Liver (tissue), 9 donors: ENCODE results near the gene SECTM1. TPM values are rescaled to one million over a fixed set of nuclear protein-coding genes. Genes with fewer than 3 reads are reported as not detected.

Experiments
- DNase-seq: peaks from one replicate; pipeline ENCODE4 v3.0.0-alpha.2; 2017; ENCODE audit warnings: low spot score
- H3K27ac ChIP-seq, 2 donors: one replicate each; pipeline ENCODE4 v1.7.0; 2013; ENCODE audit warnings: inconsistent platforms in 2 of 2, low read length in 2 of 2, control low read depth in 1 of 2, low read depth in 1 of 2, mild to moderate bottlenecking in 1 of 2
- H3K27me3 ChIP-seq, 4 donors: one replicate each; pipeline versions ENCODE4 v1.6.1 to v1.7.0; 2013; ENCODE audit warnings: low read length in 3 of 4, inconsistent platforms in 1 of 4, mild to moderate bottlenecking in 1 of 4, moderate library complexity in 1 of 4; ENCODE audit not compliant: control insufficient read depth in 4 of 4, insufficient read depth in 4 of 4
- H3K36me3 ChIP-seq, 4 donors: one replicate each; pipeline versions ENCODE4 v1.6.1 to v1.7.0; 2013; ENCODE audit warnings: low read length in 3 of 4, mild to moderate bottlenecking in 3 of 4, low read depth in 1 of 4, moderate library complexity in 1 of 4; ENCODE audit not compliant: control insufficient read depth in 4 of 4, insufficient read depth in 3 of 4
- H3K4me1 ChIP-seq, 4 donors: one replicate each; pipeline versions ENCODE4 v1.6.1 to v1.7.0; 2013; ENCODE audit warnings: low read length in 3 of 4, mild to moderate bottlenecking in 3 of 4, moderate library complexity in 1 of 4; ENCODE audit not compliant: control insufficient read depth in 4 of 4, insufficient read depth in 4 of 4
- H3K4me3 ChIP-seq, 3 donors: one replicate each; pipeline versions ENCODE4 v1.6.1 to v1.7.0; 2013; ENCODE audit warnings: low read length in 3 of 3, control low read depth in 1 of 3, low read depth in 1 of 3, mild to moderate bottlenecking in 1 of 3
- H3K9ac ChIP-seq, 2 donors: one replicate each; pipeline ENCODE4 v1.7.0; 2013; ENCODE audit warnings: low read length in 2 of 2, mild to moderate bottlenecking in 2 of 2, moderate library complexity in 2 of 2, control low read depth in 1 of 2, low read depth in 1 of 2
- H3K9me3 ChIP-seq, 4 donors: one replicate each; pipeline versions ENCODE4 v1.6.1 to v1.7.0; 2013; ENCODE audit warnings: low read length in 3 of 4; ENCODE audit not compliant: control insufficient read depth in 4 of 4
- ATF3 ChIP-seq: IDR thresholded peaks from 2 replicates; pipeline ENCODE4 v1.6.1; 2016; ENCODE audit warnings: antibody characterized with exemption
- CTCF ChIP-seq: fragments of 150-350 bp; IDR thresholded peaks from 2 replicates; pipeline ENCODE4 v1.5.1; 2017; ENCODE audit warnings: improper control_type of control experiment, low read depth, low read length; ENCODE audit not compliant: missing input control
- EGR1 ChIP-seq, 2 donors: IDR thresholded peaks; 2 replicates each; pipeline ENCODE4 v1.6.1; 2016 to 2018; ENCODE audit warnings: antibody characterized with exemption in 2 of 2, low read depth in 2 of 2
- FOXA1 ChIP-seq: IDR thresholded peaks from 2 replicates; pipeline ENCODE4 v1.6.1; 2016; ENCODE audit warnings: antibody characterized with exemption
- FOXA2 ChIP-seq: IDR thresholded peaks from 2 replicates; pipeline ENCODE4 v1.6.1; 2016; ENCODE audit warnings: antibody characterized with exemption
- GABPA ChIP-seq, 2 donors: IDR thresholded peaks in 1 of 2; conservative IDR thresholded peaks in 1 of 2; 2 replicates each; pipeline ENCODE4 v1.6.1; 2016; ENCODE audit warnings: antibody characterized with exemption in 2 of 2, mild to moderate bottlenecking in 1 of 2, moderate library complexity in 1 of 2
- HNF4A ChIP-seq, 2 donors: conservative IDR thresholded peaks; 2 replicates each; pipeline ENCODE4 v1.6.1; 2016; ENCODE audit warnings: antibody characterized with exemption in 2 of 2, mild to moderate bottlenecking in 2 of 2
- HNF4G ChIP-seq: IDR thresholded peaks from 2 replicates; pipeline ENCODE4 v1.6.1; 2016; ENCODE audit warnings: antibody characterized with exemption
- JUND ChIP-seq, 2 donors: IDR thresholded peaks; 2 replicates each; pipeline ENCODE4 v1.6.1; 2016; ENCODE audit warnings: antibody characterized with exemption in 2 of 2
- MAX ChIP-seq: IDR thresholded peaks from 2 replicates; pipeline ENCODE4 v1.6.1; 2016; ENCODE audit warnings: antibody characterized with exemption
- NR2F2 ChIP-seq: IDR thresholded peaks from 2 replicates; pipeline ENCODE4 v1.6.1; 2016; ENCODE audit warnings: antibody characterized with exemption
- RAD21 ChIP-seq, 2 donors: IDR thresholded peaks; 2 replicates each; pipeline ENCODE4 v1.6.1; 2016; ENCODE audit warnings: antibody characterized with exemption in 2 of 2, mild to moderate bottlenecking in 2 of 2
- REST ChIP-seq: IDR thresholded peaks from 2 replicates; pipeline ENCODE4 v1.6.1; 2016; ENCODE audit warnings: antibody characterized with exemption, mild to moderate bottlenecking
- RXRA ChIP-seq, 2 donors: IDR thresholded peaks; 2 replicates each; pipeline ENCODE4 v1.6.1; 2017 to 2018; ENCODE audit warnings: antibody characterized with exemption in 2 of 2, mild to moderate bottlenecking in 1 of 2
- SP1 ChIP-seq: IDR thresholded peaks from 2 replicates; pipeline ENCODE4 v1.6.1; 2018; ENCODE audit warnings: antibody characterized with exemption, mild to moderate bottlenecking
- TAF1 ChIP-seq: conservative IDR thresholded peaks from 2 replicates; pipeline ENCODE4 v1.6.1; 2016; ENCODE audit warnings: antibody characterized with exemption, mild to moderate bottlenecking
- YY1 ChIP-seq: IDR thresholded peaks from 2 replicates; pipeline ENCODE4 v1.6.1; 2016; ENCODE audit warnings: antibody characterized with exemption, mild to moderate bottlenecking
- ZBTB33 ChIP-seq: IDR thresholded peaks from 2 replicates; pipeline ENCODE4 v1.6.1; 2016; ENCODE audit warnings: antibody characterized with exemption
- WGBS: extraction: QIAGEN DNeasy Blood & Tissue Kit; methylation state at CpG from one replicate; pipeline ENCODE4 v1.1.7; 2013; 5-methylcytosine and 5-hydroxymethylcytosine counted together
- polyA plus RNA-seq, 2 donors: library from polyadenylated mRNA; stranded (reverse) in 1 of 2; unstranded in 1 of 2; fragments of 200-250 nt in 1 of 2; fragments of >200 nt in 1 of 2; fragmentation: Nextera tagmentation in 1 of 2; extraction: Ambion mirVana in 1 of 2; gene quantifications; one replicate each; pipeline versions ENCODE4 v1.2.1 to v1.2.3, GENCODE V29; 2013 to 2015
- total RNA-seq, 2 donors: library from RNA; depleted of rRNA; stranded (reverse); fragments of >200 nt; gene quantifications; one replicate each; pipeline ENCODE4 v1.2.3, GENCODE V29; 2014
- donor health status: healthy.
- donor health status: healthy.
- donor health status: healthy.
- donor health status: healthy.
- donor health status: healthy.

The SECTM1 gene
- total and polyA plus RNA-seq, 4 donors, result 1.3 to 14.2 (median 4.6) TPM

- TF ChIP-seq NR2F2 (no peak), GABPA (IDR thresholded peaks at IDR 0.05 in 1 of 2, conservative IDR thresholded peaks at IDR 0.05 in 1 of 2) (no peak)
Observed at GRCh38 chr17:82314727-82315605, 18.6 kb downstream of the SECTM1 start (continued).

- Histone ChIP-seq H3K9me3 (no peaks in the 10 kb centered on the region), H3K27ac (no peak overlapping the region), H3K27me3 (no peaks in the 10 kb centered on the region), H3K36me3 (no peaks in the 10 kb centered on the region), H3K4me3 (no peak overlapping the region), H3K4me1 (peaks cover 4 to 23% (median 8%) of the 10 kb centered on the region in 4 donors), H3K9ac (no peak overlapping the region)
- 89% methylated on average over 27 of the region's 27 CpGs for whole genome bisulfite sequencing
- DNase-seq, result no peak
- TF ChIP-seq HNF4G, result no peak
Observed at GRCh38 chr17:82314012-82314726, 19.4 kb downstream of the SECTM1 start.

- no peaks in the 10 kb centered on the region for H3K36me3 ChIP-seq
- H3K4me1 ChIP-seq, result peaks cover 4 to 23% (median 8%) of the 10 kb centered on the region in 4 donors
- H3K9ac ChIP-seq, result no peak overlapping the region
- no peak for DNase-seq
- 92% methylated on average over 28 of the region's 28 CpGs for WGBS
- H3K27ac ChIP-seq, result no peak overlapping the region
- TF ChIP-seq GABPA (IDR thresholded peaks at IDR 0.05 in 1 of 2, conservative IDR thresholded peaks at IDR 0.05 in 1 of 2), result no peak
- TF ChIP-seq YY1, result no peak
- TF ChIP-seq HNF4G, result no peak
- TF ChIP-seq ATF3, result no peak
- no peak for TF ChIP-seq REST
- TF ChIP-seq JUND (IDR thresholded peaks at IDR 0.05), result no peak
- no peak for TF ChIP-seq NR2F2
- no peak for TF ChIP-seq HNF4A (conservative IDR thresholded peaks at IDR 0.05)
- TF ChIP-seq EGR1 (IDR thresholded peaks at IDR 0.05; ENCODE audit: low read depth in 2 of 2), result no peak
- no peak for TF ChIP-seq RXRA (IDR thresholded peaks at IDR 0.05)
- no peak for TF ChIP-seq FOXA2
- TF ChIP-seq SP1, result no peak
- TF ChIP-seq TAF1, result no peak
- no peak for TF ChIP-seq FOXA1
- no peak for TF ChIP-seq MAX
- no peak for TF ChIP-seq ZBTB33
- TF ChIP-seq RAD21 (IDR thresholded peaks at IDR 0.05), result no peak
- no peak for TF ChIP-seq CTCF
- H3K27me3 ChIP-seq, result no peaks in the 10 kb centered on the region
- H3K4me3 ChIP-seq, result no peak overlapping the region
- H3K9me3 ChIP-seq, result no peaks in the 10 kb centered on the region
Observed at GRCh38 chr17:82313195-82314011, 20.2 kb downstream of the SECTM1 start.
